Measurements from ENCODE around the gene TP53TG5.
"Not testable (repeated sequence)": the region's sequence is repeated elsewhere in the genome, so short reads cannot be mapped to it uniquely, and the experiment has no call there.

Gene TP53TG5

GRCh38 chr20:45365444-45365970 is 12.6 kb downstream of the TP53TG5 start:
- DNase-seq: no peak

GRCh38 chr20:45363611-45364492 is 14.3 kb downstream of the TP53TG5 start:
- no peak for DNase-seq

DNA sequence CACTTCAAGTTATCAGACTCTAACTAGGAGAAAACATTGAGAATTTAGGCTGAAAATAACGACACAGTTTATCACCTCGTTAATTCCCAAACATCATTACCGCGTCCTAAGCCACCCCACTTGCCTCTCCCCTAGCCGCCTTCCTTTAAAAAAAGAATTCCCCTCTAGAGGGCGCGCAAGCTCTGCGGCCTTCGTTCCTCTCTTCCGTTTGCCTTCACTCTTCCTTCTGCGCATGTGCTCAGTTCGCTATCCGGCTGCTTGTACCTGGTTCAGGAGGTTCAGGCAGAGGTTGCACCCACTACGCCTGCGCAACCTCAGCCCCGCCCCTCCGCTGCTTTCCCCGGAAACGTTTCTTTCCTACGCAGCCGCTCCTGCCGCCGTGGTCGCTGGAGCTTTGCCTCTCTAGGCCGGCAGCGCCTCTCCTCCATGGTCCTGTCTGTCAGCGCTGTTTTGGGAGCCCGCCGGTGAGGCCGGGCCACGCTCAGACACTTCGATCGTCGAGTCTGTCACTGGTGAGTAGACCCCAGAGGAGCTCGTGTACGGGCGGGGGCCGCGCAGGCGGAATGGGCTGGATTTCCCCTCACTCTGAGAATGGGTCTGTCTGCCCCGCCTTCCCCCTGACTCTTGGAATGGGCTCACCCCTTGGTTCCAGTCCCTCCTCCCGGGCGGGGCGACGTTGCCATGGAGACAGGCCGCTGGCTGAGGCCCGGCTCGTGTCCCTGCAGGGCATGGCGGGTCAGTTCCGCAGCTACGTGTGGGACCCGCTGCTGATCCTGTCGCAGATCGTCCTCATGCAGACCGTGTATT is 15.1 kb downstream of the TP53TG5 start, which contains the start of gene SYS1:
TSS of gene SYS1 (plus strand) at position 353 of the 807 bp plus-strand sequence. CDS start at position 729, 376 bp downstream.
- DNase-seq: peak; percentile 97

- no peak for DNase-seq
Measured at GRCh38 chr20:45361793-45362192, 16.3 kb downstream of the TP53TG5 start.

DNA sequence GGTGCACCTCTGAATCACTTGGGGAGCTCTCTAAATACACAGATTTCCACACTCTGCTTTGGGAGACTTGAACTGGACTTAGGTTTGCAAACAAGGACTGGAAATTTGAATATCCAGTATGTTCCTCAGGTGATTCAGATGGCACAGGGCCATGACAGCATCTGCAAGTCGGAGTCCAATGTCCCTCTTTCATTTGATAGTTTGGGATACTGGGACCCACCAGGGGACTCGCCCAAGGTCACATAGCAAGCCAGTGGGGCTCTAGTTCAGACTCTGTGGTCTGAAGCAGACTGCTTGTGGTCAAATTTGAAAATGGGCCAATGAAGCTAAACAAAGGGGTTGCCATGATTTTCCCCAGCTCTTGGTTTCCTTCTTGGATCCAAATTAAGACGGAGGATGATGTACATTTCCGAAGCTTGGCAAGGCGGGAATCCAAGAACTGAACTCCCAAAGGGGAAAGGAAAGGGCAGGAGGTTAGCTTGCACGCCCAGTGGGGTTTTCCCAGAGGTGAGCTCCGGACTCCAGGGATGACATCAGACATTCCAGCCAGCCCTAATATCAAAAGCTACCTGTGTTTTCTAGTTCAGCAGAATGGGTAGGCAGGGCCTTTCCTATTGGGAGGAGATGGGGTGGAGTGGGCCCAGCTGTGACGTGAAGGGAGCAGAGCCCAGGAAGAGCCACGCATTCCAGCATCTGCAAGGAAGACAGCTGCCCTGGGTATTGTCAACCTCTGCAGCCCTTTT is 18.5 kb downstream of the TP53TG5 start:
- peak; percentile 38 for DNase-seq

DNA sequence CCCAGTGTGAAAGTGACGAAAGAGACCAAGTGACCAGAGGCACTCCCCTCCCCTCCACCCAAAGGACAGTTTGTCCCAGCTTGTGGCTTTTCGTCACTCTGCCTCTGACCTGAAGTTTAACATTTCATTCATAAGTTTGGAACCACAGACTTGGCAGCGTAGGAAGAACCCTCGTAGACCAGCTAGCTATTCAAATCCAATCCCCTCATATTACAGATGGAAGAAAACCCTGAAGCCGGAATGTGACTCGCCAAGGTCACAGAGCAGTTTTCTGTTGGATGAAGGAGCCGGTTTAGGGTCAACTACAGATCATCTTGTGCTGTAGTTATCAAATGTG is 19.1 kb downstream of the TP53TG5 start:
- no peak for DNase-seq

GRCh38 chr20:45358282-45359068 is 19.6 kb downstream of the TP53TG5 start:
- DNase-seq: peak; percentile 76

GRCh38 chr20:45355209-45356084 is 22.7 kb downstream of the TP53TG5 start:
- peak; percentile 55 for DNase-seq

- no peak for DNase-seq
Measured at GRCh38 chr20:45354423-45355208, 23.5 kb downstream of the TP53TG5 start.

- DNase-seq: no peak
Measured at GRCh38 chr20:45353746-45354145, 24.4 kb downstream of the TP53TG5 start.

DNA sequence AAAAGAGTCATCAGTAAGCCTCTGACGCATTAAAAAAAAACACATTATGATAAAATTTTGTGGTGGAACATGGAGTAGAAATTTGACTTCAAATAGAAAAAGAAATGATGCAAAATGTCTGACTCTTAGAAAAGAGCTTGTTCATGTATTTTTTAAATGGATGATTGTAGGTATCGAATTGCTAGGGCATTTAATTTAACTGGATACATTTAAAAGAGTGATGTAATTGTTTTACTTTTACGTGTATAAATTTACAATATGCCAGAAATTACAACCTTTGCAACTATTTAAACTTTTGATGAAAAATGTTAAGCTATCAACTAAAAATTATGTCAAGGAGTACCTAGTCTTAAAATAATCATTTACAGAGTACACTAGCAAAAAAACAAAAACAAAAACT is 25.4 kb downstream of the TP53TG5 start:
- DNase-seq: no peak

DNA sequence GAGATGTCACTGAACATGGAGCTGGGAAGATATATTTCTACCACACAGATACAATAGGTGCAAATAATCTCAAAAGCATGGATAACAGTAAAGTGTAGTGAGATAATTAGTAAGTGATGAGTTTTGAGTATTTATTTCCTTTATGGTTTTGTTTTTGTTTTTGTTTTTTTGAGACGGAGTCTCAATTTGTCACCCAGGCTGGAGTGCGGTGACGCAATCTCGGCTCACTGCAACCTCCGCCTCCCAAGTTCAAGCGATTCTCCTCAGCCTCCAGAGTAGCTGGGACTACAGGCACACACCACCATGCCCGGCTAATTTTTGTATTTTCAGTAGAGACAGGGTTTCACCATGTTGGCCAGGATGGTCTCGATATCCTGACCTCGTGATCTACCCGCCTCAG is 27.3 kb downstream of the TP53TG5 start:
- not testable (repeated sequence) for DNase-seq

GRCh38 chr20:45350217-45350616 is 27.9 kb downstream of the TP53TG5 start:
- DNase-seq: no peak

GRCh38 chr20:45347936-45348778 is 30.0 kb downstream of the TP53TG5 start, which contains the start of gene SDC4:
Gene SDC4 (minus strand): TSS chr20:45348424. CDS start chr20:45348384, 40 bp downstream.
- no peak for DNase-seq

DNA sequence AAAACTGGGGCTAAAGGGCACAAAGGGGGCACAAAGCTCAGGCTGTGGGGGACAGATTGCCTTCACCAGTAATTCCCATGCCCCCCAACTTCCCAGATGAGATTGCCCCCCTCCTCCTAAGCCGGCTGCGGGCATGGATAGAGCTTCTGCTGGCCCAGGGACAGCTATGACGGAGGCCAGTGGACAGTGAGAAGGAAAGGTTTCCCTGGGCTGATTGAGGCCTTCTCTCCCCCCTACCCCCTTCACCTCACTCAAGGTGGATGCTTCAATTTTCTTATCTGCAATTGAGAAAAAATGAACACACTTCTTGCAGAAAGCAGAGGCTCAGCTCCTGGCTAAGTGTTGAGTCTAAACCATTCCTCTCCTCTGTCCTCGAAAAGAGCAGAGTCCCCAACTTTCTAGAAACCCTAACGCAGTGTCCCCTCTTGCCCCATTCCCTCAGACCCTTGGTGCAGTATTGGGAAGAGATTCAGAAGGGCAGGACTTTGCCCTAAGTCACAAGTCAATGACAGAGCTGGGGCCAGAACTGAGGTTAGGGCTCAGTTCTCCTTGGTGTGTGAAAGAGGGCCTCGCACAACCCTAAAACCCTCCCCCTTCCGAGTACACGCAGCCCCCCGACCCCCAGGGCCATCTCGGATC is 30.7 kb downstream of the TP53TG5 start:
- no peak for DNase-seq

- DNase-seq: no peak
Measured at GRCh38 chr20:45346851-45347250, 31.3 kb downstream of the TP53TG5 start.

- no peak for DNase-seq
Measured at GRCh38 chr20:45346291-45346718, 31.8 kb downstream of the TP53TG5 start.

Data from kidney glomerular epithelial cell (primary cell).